ENCODE results near the gene CELF4.

- peak; percentile 77 to 88 for TF ChIP-seq CTCF (IDR thresholded peaks at IDR 0.05; ENCODE audit: extremely low read depth in 1 of 2, insufficient read depth in 1 of 2, low read depth in 1 of 2, low read length in 2 of 2)
- TF ChIP-seq POLR2A (IDR thresholded peaks at IDR 0.05; ENCODE audit: low read depth, low read length) = no peak
- no peak for TF ChIP-seq EZH2 (IDR thresholded peaks at IDR 0.05; ENCODE audit: borderline replicate concordance, low read depth, low read length, severe bottlenecking)
- no peak for TF ChIP-seq GATA2 (IDR thresholded peaks at IDR 0.05; ENCODE audit: insufficient read depth, insufficient read length, low read depth, low read length)
- no peak for TF ChIP-seq POLR2AphosphoS5 (IDR thresholded peaks at IDR 0.05; ENCODE audit: insufficient read depth, low read depth, low read length)
- no peak for TF ChIP-seq JUN (IDR thresholded peaks at IDR 0.05; ENCODE audit: borderline replicate concordance, insufficient read depth, insufficient read length, low read depth)
- TF ChIP-seq MYC (IDR thresholded peaks at IDR 0.05; ENCODE audit: low read depth, low read length) = no peak
These were observed 243.0 kb downstream of the CELF4 start for GRCh38 chr18:37322492-37323035.
